HG03565 (cell line): ENCODE results near the gene TBL1X.

Source experiments
- ATAC-seq: cut with Tn5 transposase; IDR thresholded peaks from one replicate; pipeline ENCODE4 v1.9.1; 2021; ENCODE audit warnings: mild to moderate bottlenecking, moderate library complexity; ENCODE audit not compliant: unreplicated experiment

TBL1X gene

GRCh38 chrX:9688833-9689232 is 224.0 kb downstream of the TBL1X start:
- no peak for ATAC-seq

- ATAC-seq, result no peak
Measured at GRCh38 chrX:9690046-9690445, 225.2 kb downstream of the TBL1X start.

DNA sequence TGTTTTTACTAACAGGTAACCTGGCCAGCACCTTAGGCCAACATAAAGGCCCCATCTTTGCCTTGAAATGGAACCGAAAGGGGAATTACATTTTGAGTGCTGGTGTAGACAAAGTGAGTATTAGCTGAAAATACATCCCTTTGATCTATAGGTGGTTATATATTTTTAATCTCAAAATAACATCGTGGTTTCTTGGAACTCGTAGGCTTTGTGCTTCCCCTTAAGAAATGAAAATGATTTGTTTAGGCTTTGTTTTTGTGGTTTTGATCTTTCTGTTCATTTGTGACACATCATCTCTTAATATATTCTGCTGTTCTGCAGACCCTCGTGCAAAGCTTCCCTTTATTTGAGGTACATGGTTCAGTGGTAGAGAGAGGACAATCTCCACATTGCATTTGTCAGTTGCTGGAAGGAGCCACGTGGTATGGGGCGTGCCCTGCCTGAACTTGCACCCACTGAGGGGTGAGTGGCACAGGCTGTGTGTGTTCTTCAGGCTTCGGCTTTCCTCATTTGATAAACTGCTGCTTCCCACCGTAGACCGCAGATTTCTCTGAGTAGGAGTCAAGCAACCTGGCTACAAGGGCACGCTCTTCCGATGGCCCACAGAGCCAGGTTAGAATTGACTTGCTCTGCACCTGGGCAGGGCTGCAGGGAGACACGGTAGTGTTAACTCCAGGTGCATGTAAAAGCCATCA is 228.6 kb downstream of the TBL1X start:
- ATAC-seq, result no peak

DNA sequence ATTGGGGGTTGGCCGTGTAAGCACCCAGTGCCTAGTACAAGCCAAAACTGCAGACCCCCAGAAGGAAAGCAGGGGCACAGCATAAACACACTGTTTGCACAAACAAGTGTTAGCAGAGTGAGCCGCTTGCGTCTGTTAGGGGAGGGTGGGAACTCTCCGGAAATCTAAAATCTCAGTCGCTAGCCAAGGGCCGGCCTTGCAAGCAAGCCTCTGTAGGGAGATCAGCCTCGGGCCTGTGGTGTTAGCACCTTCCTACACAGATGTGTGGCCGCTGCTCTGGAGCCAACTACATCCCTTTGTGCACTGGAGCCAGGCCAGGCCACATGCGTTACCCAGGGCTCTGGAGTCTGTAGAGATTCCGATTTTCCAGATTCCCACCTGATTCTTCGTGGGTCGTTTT is 233.7 kb downstream of the TBL1X start:
- no peak for ATAC-seq

- ATAC-seq, result no peak
Measured at GRCh38 chrX:9700555-9700954, 235.7 kb downstream of the TBL1X start.

GRCh38 chrX:9701790-9702189 is 236.9 kb downstream of the TBL1X start:
- ATAC-seq, result no peak

- ATAC-seq, result no peak
Measured at GRCh38 chrX:9703406-9703805, 238.5 kb downstream of the TBL1X start.

DNA sequence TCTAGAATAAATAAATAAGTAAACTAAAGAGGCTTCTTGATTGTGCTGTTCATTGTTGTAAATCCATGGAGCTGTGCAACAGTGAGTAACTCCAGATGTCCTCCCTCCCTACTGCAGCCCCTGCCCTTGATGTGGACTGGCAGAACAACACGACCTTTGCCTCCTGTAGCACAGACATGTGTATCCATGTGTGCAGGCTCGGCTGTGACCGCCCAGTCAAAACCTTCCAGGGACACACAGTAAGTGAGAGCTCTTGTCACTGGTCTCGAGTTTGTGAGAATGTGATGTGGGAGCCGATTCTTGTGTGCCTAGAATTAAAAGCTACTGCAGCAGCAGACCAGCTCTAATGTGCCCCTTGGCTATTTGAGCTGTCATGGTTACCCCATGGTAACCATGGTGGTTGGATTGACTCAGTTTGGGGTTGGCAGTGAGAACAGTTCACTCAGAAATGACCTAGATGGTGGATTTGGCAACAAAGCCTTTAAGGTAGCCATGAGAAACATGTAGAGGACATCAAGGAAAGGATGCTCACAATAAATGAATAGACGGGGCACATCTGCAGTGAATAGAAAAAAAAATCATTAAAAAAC is 240.1 kb downstream of the TBL1X start:
- ATAC-seq, result no peak

- ATAC-seq, result no peak
Measured at GRCh38 chrX:9706421-9706820, 241.6 kb downstream of the TBL1X start.

- no peak for ATAC-seq
Measured at GRCh38 chrX:9707306-9708033, 242.6 kb downstream of the TBL1X start.

DNA sequence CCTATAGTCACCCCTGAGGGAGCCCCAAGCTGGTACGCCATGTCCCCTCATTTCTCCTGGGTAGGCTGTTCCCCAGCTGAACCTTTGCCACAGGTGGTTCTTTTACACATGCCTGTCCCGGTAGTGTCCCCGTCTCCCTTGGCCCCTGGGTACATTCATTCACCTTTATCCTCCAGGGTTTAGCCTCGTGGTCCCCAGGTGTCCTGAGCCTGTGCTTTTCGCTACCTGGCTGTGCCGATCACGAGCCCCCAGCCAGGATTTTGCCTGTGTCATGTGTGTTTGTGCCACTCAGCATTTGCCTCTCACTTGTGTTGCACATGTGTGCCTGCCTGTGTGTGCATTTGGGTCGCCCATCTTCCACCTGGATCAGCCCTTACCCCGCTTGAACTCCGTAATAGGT is 243.2 kb downstream of the TBL1X start:
- no peak for ATAC-seq

- peak; percentile 68 for ATAC-seq
Measured at GRCh38 chrX:9708923-9709553, 244.2 kb downstream of the TBL1X start.

- peak; percentile 52 for ATAC-seq
Measured at GRCh38 chrX:9710332-9710731, 245.5 kb downstream of the TBL1X start.

- ATAC-seq, result no peak
Measured at GRCh38 chrX:9717376-9717775, 252.5 kb downstream of the TBL1X start.

DNA sequence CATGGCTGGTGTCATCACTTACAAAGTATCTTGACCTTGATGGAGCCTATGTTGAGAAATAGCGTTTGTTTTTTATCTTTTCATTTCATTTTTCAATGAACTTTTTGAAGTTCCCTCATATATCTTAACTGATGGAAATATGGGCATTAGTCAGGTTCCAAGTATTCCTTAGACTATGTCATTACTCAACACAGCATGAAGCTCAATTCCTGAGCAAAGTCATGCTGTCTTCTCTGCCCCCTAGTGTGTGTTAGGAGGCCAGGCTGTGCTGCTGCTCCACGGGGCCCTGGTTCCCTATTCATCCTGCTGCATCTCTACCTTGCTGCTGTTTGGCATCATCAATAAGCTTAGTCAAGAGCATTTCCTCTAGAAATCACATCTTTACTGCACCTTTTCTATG is 259.9 kb downstream of the TBL1X start:
- ATAC-seq, result no peak

- no peak for ATAC-seq
Measured at GRCh38 chrX:9728261-9728660, 263.4 kb downstream of the TBL1X start.

DNA sequence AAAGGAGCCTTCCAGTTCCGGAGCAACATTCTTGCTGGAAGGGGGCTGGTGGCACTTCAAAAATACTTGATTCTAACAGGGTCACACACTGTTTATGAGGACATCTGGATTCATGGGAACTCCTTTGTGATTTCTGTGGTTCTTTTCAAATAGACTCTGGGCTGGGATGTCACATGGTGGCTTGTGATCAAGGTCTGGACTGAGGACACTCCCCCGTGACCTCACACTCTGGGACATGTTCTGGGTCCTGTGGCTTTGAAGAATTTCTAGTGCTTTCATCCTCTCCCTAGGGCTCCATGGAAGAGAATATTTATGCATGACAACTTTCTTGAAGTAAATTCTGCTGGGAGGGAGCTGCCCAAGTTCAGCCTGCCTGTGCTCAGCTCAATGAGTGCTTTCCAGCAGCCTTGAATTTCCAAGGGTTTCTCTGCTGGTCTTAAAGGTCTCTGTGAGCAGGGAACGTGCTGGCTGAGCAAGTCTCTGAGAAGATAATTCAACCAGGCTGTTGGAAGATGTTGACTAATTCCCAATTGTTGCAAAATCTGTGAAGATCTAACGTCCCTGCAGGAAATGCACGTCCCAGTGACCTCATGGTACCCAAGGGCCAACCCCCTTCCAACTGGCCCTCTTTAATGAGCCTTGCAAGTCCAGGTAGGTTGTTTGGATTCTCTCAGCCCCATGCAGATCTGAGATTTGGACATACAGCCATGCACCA is 264.5 kb downstream of the TBL1X start:
- no peak for ATAC-seq

DNA sequence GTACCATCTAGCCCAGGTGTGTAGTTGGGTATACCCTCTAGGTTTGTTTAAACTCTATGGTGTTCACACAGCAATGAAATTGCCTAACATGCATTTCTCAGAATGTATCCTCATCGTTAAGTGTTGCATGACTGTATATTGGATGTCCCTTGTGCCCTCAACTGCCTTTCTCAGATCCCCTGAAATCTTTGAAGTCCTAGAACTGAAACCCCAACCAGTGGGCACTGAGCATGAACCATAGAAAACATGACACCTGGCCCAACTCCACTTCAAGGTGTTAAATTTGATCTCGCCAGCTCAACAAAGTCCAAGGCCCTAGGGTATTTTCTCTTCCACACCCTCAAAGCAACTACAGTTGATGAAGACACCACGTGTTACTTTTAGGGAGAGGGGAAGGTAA is 265.2 kb downstream of the TBL1X start:
- ATAC-seq, result no peak

- ATAC-seq, result peak; percentile 68
Measured at GRCh38 chrX:9730752-9731151, 265.9 kb downstream of the TBL1X start.

GRCh38 chrX:9737363-9737762 is 272.5 kb downstream of the TBL1X start:
- ATAC-seq, result no peak

DNA sequence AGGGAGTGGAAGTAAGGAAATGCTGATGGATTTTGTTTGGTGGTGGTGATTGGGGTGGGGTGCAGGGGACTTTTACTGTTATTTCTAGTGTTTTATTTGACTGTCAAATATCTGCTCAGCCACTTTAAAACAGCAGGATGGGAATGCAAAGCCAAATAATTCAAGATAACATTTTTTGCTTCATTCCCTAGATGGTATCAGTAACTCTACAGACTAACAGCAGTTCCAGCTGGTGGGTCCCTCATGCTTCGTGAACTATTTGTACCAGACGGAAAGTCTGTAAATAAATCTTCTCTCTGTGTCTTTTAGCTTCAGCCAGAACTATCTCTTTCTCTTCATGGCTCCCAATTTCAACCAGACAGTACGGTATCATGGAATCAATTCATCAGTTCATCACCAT is 273.3 kb downstream of the TBL1X start:
- no peak for ATAC-seq
